GM19035 (cell line): ENCODE measurements around the gene OR2G6.
"Not testable (repeated sequence)": the region's sequence is repeated elsewhere in the genome, so short reads cannot be mapped to it uniquely, and the experiment has no call there.

Experiments used
- ATAC-seq: cut with Tn5 transposase; IDR thresholded peaks from one replicate; pipeline ENCODE4 v1.9.1; 2021; ENCODE audit not compliant: unreplicated experiment

Gene OR2G6

GRCh38 chr1:248507773-248508172 lies at the start of gene OR2G6:
Gene OR2G6, plus strand, starts transcription at chr1:248508073. Its CDS starts 13,574 bp downstream, at chr1:248521647.
- not testable (repeated sequence) for ATAC-seq

GRCh38 chr1:248459117-248459516 lies 48.8 kb upstream of the OR2G6 start:
- not testable (repeated sequence) for ATAC-seq

DNA sequence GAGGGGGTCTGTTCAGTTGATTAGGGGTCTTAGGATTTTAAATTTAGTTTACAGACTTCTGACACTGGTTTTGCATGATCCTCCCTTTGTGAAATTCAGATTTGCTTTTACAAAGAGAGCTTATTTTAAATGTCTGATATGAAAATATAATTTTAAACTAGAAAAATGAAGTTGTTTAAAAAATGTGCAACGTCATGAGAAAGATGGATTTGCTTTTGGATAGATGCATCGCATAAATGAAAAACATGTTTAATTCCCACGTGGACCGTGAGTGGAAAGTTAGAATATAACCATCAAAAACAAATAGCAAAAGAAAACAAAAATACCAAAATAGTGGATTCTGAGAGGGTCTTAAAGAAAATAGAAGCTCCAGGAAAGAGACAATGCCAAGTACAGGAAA lies 36.7 kb upstream of the OR2G6 start:
- no peak for ATAC-seq

DNA sequence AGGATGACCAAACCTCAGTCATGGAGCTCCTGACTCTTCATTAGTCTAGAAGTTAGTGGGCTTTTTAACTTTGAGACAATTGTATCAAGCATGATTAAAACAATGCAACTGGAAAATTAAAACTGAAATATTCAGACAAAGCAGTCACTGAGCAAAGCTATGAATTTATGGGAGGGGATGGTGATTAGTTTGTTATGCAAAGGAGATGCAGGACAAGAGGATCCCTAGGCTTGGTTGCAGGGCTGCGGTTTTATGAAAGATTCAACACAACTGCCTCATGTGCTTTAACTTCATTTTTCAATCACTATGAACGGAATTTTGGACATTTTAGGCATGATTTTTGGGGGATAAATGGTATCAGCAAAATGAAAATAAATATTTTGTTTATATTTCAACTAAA lies 35.8 kb upstream of the OR2G6 start:
- not testable (repeated sequence) for ATAC-seq

GRCh38 chr1:248473051-248473450 lies 34.8 kb upstream of the OR2G6 start, which contains the start of gene OR2T3:
Gene OR2T3, plus strand, starts transcription at chr1:248473351. Its CDS starts 0 bp downstream, at chr1:248473351.
- not testable (repeated sequence) for ATAC-seq

DNA sequence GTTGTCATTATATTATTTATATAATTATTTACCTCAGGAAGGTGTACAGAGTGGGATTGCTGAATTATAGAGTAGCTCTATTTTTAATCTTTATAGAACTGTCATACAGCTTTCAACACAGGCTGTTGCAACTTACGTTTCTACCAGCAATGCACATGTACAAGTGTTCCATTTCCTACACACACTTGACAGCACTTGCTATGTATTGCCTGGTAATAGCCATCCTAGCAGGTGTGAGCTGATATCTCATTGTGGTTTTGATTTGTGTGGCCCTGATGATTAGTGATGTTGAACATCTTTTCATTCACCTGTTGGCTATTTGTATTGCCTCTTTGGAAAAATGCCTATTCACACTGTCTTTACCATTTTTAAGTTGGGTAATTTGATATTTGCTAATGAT lies 32.2 kb upstream of the OR2G6 start:
- ATAC-seq: peak; percentile 80

DNA sequence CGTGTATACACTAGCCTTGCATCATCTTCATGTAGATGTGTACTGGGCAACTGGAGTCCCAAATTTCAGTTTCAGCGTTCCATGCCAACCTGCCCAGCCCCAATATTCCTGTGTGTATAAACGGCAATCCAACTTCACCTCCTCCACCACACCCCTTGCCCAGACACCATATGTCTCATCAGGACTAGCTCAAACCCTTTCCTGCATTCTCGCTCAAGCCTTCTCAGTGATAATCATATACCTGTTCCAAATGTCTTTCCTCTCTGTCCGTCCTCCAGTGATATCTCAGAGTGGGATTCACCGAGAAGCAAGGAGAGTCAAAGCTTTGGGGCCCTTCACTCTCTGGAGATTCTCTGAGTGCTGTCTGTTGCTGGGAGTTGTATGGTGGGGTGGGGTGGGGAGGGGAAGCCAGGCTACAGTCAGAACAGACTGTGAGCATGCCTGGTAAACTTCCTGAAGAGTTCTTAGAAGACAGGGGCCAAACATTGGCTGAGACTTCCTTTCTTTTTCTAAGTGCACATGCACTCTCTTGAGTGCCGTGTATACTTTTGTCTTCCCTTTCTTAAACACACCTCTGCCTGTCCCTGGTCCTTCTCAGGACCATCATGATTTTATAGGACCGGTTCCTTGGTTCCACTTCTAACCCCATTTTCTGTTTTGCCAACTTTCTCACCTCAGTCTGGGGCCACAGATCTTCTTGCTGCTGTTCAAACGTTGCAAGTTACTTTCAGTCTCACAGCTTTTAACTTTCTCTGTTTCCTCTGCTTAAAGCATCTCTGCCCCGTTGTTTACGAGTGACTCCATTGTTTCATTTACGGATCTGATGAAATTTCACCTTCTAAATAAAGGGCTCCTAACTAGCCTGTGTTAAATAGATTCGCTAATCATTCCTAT lies 25.9 kb upstream of the OR2G6 start:
- ATAC-seq: peak; percentile 90

- ATAC-seq: not testable (repeated sequence)
These were observed 19.6 kb upstream of the OR2G6 start, which contains the start of gene OR2T5 for GRCh38 chr1:248488289-248488688. Gene OR2T5, plus strand, starts transcription at chr1:248488589. Its CDS starts 0 bp downstream, at chr1:248488589.

DNA sequence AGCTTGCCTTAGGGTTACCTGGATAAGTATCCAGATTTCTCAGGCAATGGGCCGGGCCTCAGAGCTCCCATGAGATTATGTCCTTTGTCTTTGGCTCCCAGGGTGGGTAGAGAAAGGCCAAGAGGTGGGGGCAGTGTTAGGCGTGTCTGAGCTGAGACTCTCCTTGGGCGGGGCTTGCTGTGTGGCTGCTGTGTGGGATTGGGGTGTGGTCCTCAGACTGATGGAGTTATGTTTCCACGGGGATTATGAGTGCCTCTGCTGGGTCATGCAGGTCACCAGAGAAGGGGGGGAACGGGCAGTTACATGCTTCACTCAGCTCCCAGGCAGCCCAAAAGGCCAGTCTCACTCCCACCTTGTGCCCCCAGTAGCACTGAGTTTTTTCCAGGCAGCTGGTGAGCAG lies 11.2 kb upstream of the OR2G6 start:
- not testable (repeated sequence) for ATAC-seq

- ATAC-seq: not testable (repeated sequence)
These were observed 7.4 kb upstream of the OR2G6 start for GRCh38 chr1:248500305-248501035.

GRCh38 chr1:248510217-248510616 lies 2.3 kb downstream of the OR2G6 start:
- ATAC-seq: not testable (repeated sequence)

DNA sequence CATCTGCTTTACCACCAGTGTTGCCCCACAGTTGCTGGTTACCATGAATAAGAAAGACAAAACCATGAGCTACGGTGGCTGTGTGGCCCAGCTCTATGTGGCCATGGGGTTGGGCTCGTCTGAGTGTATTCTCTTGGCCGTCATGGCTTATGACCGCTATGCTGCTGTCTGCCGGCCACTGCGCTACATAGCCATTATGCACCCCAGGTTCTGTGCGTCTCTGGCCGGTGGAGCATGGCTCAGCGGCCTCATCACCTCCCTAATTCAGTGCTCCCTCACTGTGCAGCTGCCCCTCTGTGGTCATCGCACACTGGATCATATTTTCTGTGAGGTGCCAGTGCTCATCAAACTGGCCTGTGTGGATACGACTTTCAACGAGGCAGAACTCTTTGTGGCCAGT lies 14.0 kb downstream of the OR2G6 start:
- ATAC-seq: no peak

- not testable (repeated sequence) for ATAC-seq
These were observed 29.6 kb downstream of the OR2G6 start for GRCh38 chr1:248537449-248537848.

DNA sequence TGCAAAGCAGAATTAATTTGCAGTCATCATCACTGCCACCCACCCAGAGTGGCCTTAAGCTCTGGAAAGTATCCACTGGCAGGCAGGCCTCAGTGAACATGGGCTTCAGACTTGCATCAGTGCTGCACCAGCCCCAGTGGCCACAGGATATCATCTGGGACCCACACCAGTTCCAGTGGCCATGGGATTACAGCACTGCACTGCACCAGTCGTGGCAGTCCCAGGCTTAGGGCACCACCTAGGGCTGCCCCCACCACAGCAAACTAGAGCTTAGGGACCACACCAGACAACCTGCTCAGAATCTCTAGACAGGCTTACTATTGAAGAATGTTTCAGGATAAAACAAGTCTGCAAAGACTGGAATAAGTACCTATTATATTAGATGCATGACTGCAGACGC lies 39.5 kb downstream of the OR2G6 start:
- ATAC-seq: not testable (repeated sequence)

GRCh38 chr1:248551027-248551426 lies 43.2 kb downstream of the OR2G6 start:
- not testable (repeated sequence) for ATAC-seq

- not testable (repeated sequence) for ATAC-seq
These were observed 54.8 kb downstream of the OR2G6 start, which contains the start of gene OR2T29 for GRCh38 chr1:248562672-248563071. Gene OR2T29, minus strand, starts transcription at chr1:248562772. Its CDS starts 3,281 bp downstream, at chr1:248559491.

- ATAC-seq: peak; percentile 67
These were observed 57.9 kb downstream of the OR2G6 start for GRCh38 chr1:248565530-248566373.

GRCh38 chr1:248569049-248569448 lies 61.2 kb downstream of the OR2G6 start:
- not testable (repeated sequence) for ATAC-seq

DNA sequence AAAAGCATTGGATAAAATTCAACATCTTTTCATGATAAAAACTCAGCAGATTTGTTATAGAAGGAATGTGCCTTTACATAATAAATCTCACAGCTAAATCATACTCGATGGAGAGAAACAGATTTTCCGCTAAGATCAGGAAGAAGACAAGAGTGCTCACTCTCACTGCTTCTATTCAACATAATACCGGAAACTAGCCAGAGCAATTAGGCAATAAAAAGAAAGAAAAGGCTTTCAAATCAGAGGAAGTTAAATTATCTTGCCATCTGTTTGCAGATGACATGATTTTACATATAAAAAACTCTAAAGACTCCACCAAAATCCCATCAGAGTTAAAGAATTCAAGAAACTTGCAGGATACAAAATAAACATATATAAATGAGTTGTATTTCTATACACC lies 62.9 kb downstream of the OR2G6 start:
- not testable (repeated sequence) for ATAC-seq

DNA sequence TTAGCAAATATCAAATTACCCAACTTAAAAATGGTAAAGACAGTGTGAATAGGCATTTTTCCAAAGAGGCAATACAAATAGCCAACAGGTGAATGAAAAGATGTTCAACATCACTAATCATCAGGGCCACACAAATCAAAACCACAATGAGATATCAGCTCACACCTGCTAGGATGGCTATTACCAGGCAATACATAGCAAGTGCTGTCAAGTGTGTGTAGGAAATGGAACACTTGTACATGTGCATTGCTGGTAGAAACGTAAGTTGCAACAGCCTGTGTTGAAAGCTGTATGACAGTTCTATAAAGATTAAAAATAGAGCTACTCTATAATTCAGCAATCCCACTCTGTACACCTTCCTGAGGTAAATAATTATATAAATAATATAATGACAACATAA lies 64.2 kb downstream of the OR2G6 start:
- peak; percentile 81 for ATAC-seq

- not testable (repeated sequence) for ATAC-seq
These were observed 66.0 kb downstream of the OR2G6 start for GRCh38 chr1:248573856-248574255.
